GM19468 (cell line): ENCODE results near the gene PAX1.

Source experiments
- ATAC-seq: cut with Tn5 transposase; IDR thresholded peaks from one replicate; pipeline ENCODE4 v1.9.1; 2021; ENCODE audit warnings: mild to moderate bottlenecking, moderate library complexity, moderate number of reproducible peaks; ENCODE audit not compliant: unreplicated experiment; ENCODE audit errors: extremely low read depth

The PAX1 gene

GRCh38 chr20:21719592-21720214 lies 14.2 kb downstream of the PAX1 start:
- no peak for ATAC-seq

GRCh38 chr20:21725892-21726291 lies 20.4 kb downstream of the PAX1 start:
- no peak for ATAC-seq

- ATAC-seq, result no peak
These were observed 23.9 kb downstream of the PAX1 start for GRCh38 chr20:21729316-21729715.

- no peak for ATAC-seq
These were observed 33.7 kb downstream of the PAX1 start for GRCh38 chr20:21739161-21739560.

GRCh38 chr20:21739682-21740081 lies 34.2 kb downstream of the PAX1 start:
- ATAC-seq, result no peak

GRCh38 chr20:21741266-21741665 lies 35.8 kb downstream of the PAX1 start:
- ATAC-seq, result no peak

GRCh38 chr20:21762646-21763045 lies 57.2 kb downstream of the PAX1 start:
- no peak for ATAC-seq

GRCh38 chr20:21767200-21767738 lies 61.8 kb downstream of the PAX1 start:
- no peak for ATAC-seq

GRCh38 chr20:21767739-21768223 lies 62.3 kb downstream of the PAX1 start:
- no peak for ATAC-seq
